Bronchial epithelial cell (primary cell): Measurements from ENCODE around the gene TMEM229A. TPM values are rescaled to one million over a fixed set of nuclear protein-coding genes. Genes with fewer than 3 reads are reported as not detected.

Experiments
- DNase-seq: peaks from one replicate; pipeline ENCODE4 v3.0.0-alpha.2; 2010; ENCODE audit warnings: low read depth
- FAIRE-seq: peaks from 2 replicates; lab custom pipeline; 2011; peaks lifted over from hg19 to GRCh38; lab: Jason Lieb, UNC
- H3K27me3 ChIP-seq: 2 replicates; pipeline ENCODE4 v1.5.1; 2011; ENCODE audit warnings: low read length; ENCODE audit not compliant: control insufficient read depth, insufficient read depth
- H3K36me3 ChIP-seq: 2 replicates; pipeline ENCODE4 v1.5.1; 2011; ENCODE audit warnings: low read length; ENCODE audit not compliant: control insufficient read depth, insufficient read depth
- H3K4me3 ChIP-seq: 2 replicates; pipeline ENCODE4 v1.5.1; 2011; ENCODE audit warnings: mild to moderate bottlenecking, low read depth, low read length, control low read depth
- CTCF ChIP-seq: IDR thresholded peaks from 2 replicates; pipeline ENCODE4 v1.5.1; 2011; ENCODE audit warnings: mild to moderate bottlenecking, moderate library complexity, low read length, control low read depth, inconsistent platforms; ENCODE audit not compliant: insufficient read depth, severe bottlenecking
- total RNA-seq: library from RNA; depleted of rRNA; stranded (reverse); fragments of >200 nt; gene quantifications from 2 replicates; pipeline ENCODE4 v1.2.1, GENCODE V29; 2014

The TMEM229A gene
- total RNA-seq, 1 donor from 2014 or later = not detected

DNA sequence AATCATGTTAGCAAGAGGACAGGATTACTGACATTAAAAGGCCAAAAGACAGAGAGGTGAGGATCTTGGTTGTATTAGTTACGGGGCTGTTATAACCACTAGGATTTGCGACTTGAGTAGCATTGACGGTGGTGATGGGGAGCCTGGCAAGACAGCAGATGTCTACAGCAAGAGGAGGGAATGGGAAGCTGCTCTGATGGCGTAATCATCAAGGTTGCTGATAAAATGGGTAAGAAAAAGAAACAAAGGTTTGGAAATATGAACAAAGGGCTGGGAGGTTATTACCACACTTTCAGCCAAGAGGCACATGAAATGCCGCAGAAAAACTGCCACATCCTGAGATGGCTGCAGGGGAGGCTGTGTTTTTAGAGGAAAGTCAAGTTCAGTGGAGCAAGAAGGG lies 33.9 kb downstream of the TMEM229A start:
- no peak for TF ChIP-seq CTCF
- Histone ChIP-seq H3K36me3 (no peaks in the 10 kb centered on the region), H3K4me3 (no peak overlapping the region), H3K27me3 (no peaks in the 10 kb centered on the region)
- no peak for FAIRE-seq
- DNase-seq = no peak

GRCh38 chr7:123996327-123996625 lies 36.6 kb downstream of the TMEM229A start:
- H3K36me3 ChIP-seq = no peaks in the 10 kb centered on the region
- no peak for TF ChIP-seq CTCF
- FAIRE-seq (no peak), DNase-seq (no peak)
- no peak overlapping the region for H3K4me3 ChIP-seq
- H3K27me3 ChIP-seq = no peaks in the 10 kb centered on the region

GRCh38 chr7:123995617-123996326 lies 37.1 kb downstream of the TMEM229A start:
- no peak for TF ChIP-seq CTCF
- no peaks in the 10 kb centered on the region for H3K27me3 ChIP-seq
- FAIRE-seq = no peak
- H3K4me3 ChIP-seq = no peak overlapping the region
- no peaks in the 10 kb centered on the region for H3K36me3 ChIP-seq
- DNase-seq = no peak

GRCh38 chr7:123994449-123994848 lies 38.4 kb downstream of the TMEM229A start:
- FAIRE-seq = no peak
- TF ChIP-seq CTCF = no peak
- no peaks in the 10 kb centered on the region for H3K36me3 ChIP-seq
- H3K27me3 ChIP-seq = no peaks in the 10 kb centered on the region
- no peak for DNase-seq
- no peak overlapping the region for H3K4me3 ChIP-seq

DNA sequence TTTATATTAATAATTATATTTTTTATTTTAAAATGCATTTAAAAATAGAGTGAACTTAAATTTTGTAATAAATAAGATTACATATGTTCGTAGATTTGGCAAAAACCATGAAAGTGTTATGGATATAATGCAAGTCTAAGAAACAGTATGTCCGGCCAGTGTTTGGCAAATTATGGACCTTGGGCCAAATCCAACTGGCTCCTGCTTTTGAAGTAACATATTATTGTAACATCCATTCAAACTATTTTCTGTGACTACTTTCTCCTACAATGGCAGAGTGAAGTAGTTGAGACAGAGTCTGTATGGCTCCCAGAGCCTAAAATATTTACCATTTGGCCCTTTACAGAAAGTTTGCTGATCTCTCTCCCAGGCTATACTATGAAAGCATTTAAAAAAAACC lies 38.9 kb downstream of the TMEM229A start:
- no peak for FAIRE-seq
- no peak for DNase-seq
- no peak overlapping the region for H3K4me3 ChIP-seq
- TF ChIP-seq CTCF = no peak
- no peaks in the 10 kb centered on the region for H3K36me3 ChIP-seq
- no peaks in the 10 kb centered on the region for H3K27me3 ChIP-seq
